Erythroblast (primary cell): ENCODE results near the gene ITGAE.

Experiments
- GATA1 ChIP-seq: IDR thresholded peaks from 2 replicates; pipeline ENCODE4 v1.6.1; 2011; ENCODE audit warnings: low read depth, mild to moderate bottlenecking, control low read depth, low read length, moderate library complexity
- POLR2A ChIP-seq: IDR thresholded peaks from 2 replicates; pipeline ENCODE4 v1.6.1; 2011; ENCODE audit warnings: mild to moderate bottlenecking, low read length

GRCh38 chr17:3828852-3829232 lies 27.9 kb upstream of the ITGAE start:
- no peak for TF ChIP-seq POLR2A
- no peak for TF ChIP-seq GATA1
